ENCODE results near the gene GAMT. TPM values are rescaled to one million over a fixed set of nuclear protein-coding genes. Genes with fewer than 3 reads are reported as not detected.

GAMT gene
- total RNA-seq, 3 donors from 2014 or later, result 23.6 to 40.0 (median 30.3) TPM

DNA sequence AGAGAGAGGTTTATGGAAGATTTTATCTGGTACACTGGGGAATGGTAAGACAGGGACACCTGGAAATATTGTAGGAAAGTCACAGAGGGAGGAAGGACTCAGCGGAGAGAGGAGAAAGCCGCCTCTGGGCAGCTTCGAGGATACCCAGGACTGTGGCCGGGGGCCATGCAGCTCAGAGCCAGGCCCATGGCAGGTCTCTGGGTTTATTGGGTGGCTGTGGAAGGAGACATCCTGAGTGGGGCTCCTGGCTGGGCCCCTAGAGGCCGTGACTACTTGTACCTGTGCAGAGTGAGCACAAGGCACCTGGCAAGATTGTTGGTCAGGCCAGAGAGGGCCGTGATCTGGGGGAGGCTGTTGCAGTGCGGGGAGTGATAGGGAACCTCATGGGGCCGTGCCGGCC is 9.4 kb upstream of the GAMT start:
- H3K9me3 ChIP-seq, result no peaks in the 10 kb centered on the region
- no peaks in the 10 kb centered on the region for H3K27me3 ChIP-seq
- H3K4me3 ChIP-seq, result peak overlapping the region in 2 of 3 donors; percentile 98 to 100
- peak overlapping the region; percentile 95 to 98 for H3K27ac ChIP-seq
- peaks cover 45 to 49% of the 10 kb centered on the region in 2 donors for H3K4me1 ChIP-seq
- DNase-seq (ENCODE audit: low spot score in 2 of 2), result no peak
- intact Hi-C loops (cut with DNase I; ENCODE audit: low total_unique reads), result no loop called here
- H3K36me3 ChIP-seq, result no peaks in the 10 kb centered on the region
- TF ChIP-seq, protein P1, sequence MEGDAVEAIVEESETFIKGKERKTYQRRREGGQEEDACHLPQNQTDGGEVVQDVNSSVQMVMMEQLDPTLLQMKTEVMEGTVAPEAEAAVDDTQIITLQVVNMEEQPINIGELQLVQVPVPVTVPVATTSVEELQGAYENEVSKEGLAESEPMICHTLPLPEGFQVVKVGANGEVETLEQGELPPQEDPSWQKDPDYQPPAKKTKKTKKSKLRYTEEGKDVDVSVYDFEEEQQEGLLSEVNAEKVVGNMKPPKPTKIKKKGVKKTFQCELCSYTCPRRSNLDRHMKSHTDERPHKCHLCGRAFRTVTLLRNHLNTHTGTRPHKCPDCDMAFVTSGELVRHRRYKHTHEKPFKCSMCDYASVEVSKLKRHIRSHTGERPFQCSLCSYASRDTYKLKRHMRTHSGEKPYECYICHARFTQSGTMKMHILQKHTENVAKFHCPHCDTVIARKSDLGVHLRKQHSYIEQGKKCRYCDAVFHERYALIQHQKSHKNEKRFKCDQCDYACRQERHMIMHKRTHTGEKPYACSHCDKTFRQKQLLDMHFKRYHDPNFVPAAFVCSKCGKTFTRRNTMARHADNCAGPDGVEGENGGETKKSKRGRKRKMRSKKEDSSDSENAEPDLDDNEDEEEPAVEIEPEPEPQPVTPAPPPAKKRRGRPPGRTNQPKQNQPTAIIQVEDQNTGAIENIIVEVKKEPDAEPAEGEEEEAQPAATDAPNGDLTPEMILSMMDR (IDR thresholded peaks at IDR 0.05), result no peak
- TF ChIP-seq POLR2A (IDR thresholded peaks at IDR 0.05), result no peak
- TF ChIP-seq POLR2AphosphoS5 (IDR thresholded peaks at IDR 0.05), result no peak

DNA sequence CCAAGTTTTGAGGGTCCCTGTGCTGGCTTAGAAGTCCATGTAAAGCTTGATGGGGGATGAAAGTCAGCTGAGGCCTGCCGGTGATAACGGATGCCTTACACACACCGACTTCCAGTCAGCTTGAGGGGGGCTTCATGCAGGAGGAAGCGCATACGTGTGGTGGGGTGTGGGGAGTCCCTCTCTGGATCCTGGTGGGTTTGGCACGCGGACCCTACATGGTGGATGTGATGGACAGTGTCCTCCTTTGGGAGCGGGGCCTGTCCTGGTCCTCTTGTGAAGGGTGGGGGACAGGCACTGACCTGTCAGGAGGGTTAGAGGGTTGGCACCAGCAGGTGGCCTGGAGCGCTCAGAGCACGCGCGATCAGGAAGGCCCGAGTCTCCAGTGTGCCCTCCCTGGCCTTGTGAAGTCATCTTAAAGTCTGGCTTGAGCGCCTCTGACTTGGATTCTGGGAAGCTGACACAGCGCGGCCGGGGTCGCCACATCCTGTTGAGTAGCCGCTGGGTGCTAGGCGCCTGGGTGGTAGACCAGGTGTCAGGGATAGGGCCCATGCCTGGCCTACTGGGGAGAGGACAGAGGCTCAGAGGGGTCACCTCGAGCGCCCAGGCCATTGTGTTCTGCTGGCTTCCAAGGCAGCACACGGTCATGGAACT is 8.9 kb upstream of the GAMT start:
- H3K36me3 ChIP-seq, result no peaks in the 10 kb centered on the region
- intact Hi-C loops (cut with DNase I; ENCODE audit: low total_unique reads), result no loop called here
- H3K4me1 ChIP-seq, result peaks cover 40 to 46% of the 10 kb centered on the region in 2 donors
- peak overlapping the region; percentile 95 to 98 for H3K27ac ChIP-seq
- H3K27me3 ChIP-seq, result no peaks in the 10 kb centered on the region
- TF ChIP-seq POLR2A (IDR thresholded peaks at IDR 0.05) (no peak), POLR2AphosphoS5 (IDR thresholded peaks at IDR 0.05) (no peak)
- TF ChIP-seq, protein P1 (IDR thresholded peaks at IDR 0.05), result no peak
- peak overlapping the region in 2 of 3 donors; percentile 98 to 100 for H3K4me3 ChIP-seq
- H3K9me3 ChIP-seq, result no peaks in the 10 kb centered on the region
- DNase-seq (ENCODE audit: low spot score in 2 of 2), result no peak

DNA sequence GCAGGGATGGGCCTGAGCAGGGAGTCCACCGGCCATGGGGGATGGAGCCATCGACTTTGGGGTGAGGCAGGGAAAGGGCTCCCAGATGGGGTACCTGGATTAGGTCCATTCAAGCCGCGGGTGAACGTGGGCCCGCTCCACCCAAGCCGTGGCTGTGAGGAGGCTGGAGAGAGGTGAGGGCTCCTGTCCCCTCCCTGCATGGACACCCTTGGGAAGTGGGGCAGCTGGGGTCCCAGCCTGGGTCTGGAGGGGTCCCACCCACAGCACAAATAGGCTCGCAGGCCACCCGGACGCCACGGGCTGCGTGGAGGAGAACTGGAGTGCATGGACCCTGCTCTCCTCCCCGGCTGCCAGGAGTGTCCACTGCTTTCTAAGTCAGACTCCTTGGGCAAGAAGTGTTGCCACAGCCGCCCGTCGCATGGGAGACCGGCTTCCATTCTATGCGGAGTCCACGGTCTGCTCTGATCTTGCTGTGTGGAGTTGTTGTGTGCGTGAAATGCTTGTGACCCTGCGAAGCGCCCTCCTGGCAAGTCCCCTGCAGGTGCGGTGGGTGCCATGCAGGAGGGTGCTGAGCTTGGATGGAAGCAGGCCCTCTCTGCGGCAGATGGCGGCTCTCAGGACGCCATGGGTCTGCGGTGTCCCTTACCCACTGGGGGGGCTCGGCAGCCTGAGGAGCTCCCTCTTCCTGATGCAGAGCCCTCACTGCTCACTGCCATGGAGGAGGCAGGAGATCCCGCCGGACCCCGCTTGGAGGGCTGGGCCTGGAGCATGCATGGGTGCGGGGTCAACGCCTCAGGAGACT is 8.1 kb upstream of the GAMT start:
- DNase-seq (ENCODE audit: low spot score in 2 of 2), result no peak
- TF ChIP-seq POLR2AphosphoS5 (IDR thresholded peaks at IDR 0.05) (no peak), POLR2A (IDR thresholded peaks at IDR 0.05) (no peak)
- TF ChIP-seq, protein P1 (IDR thresholded peaks at IDR 0.05), result no peak
- peak overlapping the region; percentile 98 to 100 (median 100) for H3K4me3 ChIP-seq
- peak overlapping the region; percentile 95 to 98 for H3K27ac ChIP-seq
- no peaks in the 10 kb centered on the region for H3K9me3 ChIP-seq
- no peaks in the 10 kb centered on the region for H3K36me3 ChIP-seq
- H3K4me1 ChIP-seq, result peaks cover 40 to 46% of the 10 kb centered on the region in 2 donors
- intact Hi-C loops (cut with DNase I; ENCODE audit: low total_unique reads), result loop anchor here (10.0 kb wide), 1 partner anchor 135 kb away; the partner anchor contains the start of gene FAM174C
- no peaks in the 10 kb centered on the region for H3K27me3 ChIP-seq

DNA sequence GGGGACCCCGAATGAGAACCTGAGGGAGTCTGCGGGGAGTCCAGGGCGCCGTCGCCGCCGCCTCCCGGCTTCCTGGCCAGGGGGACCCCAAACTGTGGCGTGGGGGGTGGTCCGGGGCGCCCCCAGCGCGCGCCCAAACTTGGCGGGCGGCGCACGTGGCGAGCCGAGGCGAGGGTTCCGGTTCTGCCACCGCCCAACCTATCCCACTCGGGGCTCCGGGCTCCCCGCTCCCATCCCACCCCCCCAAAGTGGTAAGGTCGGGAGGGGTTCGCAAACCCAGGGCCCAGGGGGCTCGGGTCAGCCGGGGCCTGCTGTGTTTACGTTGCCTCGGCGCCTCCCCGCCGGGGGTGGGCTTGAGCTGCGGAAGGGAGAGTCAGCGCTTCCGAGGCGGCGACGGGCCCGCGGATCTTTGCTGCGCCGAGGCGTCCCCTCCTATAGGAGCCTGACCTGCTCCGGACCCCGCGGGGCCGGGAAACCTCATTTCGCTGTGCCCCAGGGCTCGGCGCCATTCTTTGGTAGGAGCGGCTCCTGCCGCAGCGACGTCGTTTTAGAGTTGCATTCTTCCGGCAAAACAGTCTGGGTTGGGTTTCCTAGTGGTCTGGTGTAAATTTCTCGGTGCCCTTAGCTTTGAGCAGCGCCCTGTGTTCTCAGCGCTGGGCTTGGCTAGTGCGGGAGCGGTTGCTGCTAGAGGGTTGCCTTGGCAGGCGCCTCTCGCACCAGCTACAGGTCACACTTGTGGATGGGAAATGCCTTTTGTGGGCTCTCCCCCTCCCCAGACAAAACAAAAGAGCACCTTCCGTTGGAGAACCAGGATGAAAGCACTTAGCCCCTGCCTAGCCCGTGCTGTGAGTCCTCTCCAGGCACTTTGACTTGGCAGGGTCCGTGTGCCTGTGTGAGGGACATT is 7.2 kb upstream of the GAMT start:
- intact Hi-C loops (cut with DNase I; ENCODE audit: low total_unique reads), result loop anchor here (10.0 kb wide), 1 partner anchor 134 kb away; the partner anchor contains the start of gene FAM174C
- Histone ChIP-seq H3K27me3 (no peaks in the 10 kb centered on the region), H3K4me3 (peak overlapping the region; percentile 98 to 100 (median 100)), H3K36me3 (no peaks in the 10 kb centered on the region), H3K27ac (peak overlapping the region; percentile 94 to 98), H3K9me3 (no peaks in the 10 kb centered on the region), H3K4me1 (peaks cover 40 to 45% of the 10 kb centered on the region in 2 donors)
- TF ChIP-seq POLR2A (IDR thresholded peaks at IDR 0.05) (no peak), POLR2AphosphoS5 (IDR thresholded peaks at IDR 0.05) (peak in 2 of 3 donors; percentile 9 to 22)
- no peak for DNase-seq (ENCODE audit: low spot score in 2 of 2)
